ENCODE results near the gene C6orf52. TPM values are rescaled to one million over a fixed set of nuclear protein-coding genes. Genes with fewer than 3 reads are reported as not detected.

Gene C6orf52
- total and polyA plus RNA-seq, 9 of the 15 experiments (the other 6 are each of a cell fraction or from before 2014, with no cell fraction given), result 6.7 to 37.0 (median 11.1) TPM

GRCh38 chr6:10621847-10622246 lies 72.6 kb downstream of the C6orf52 start:
- H4K20me1 ChIP-seq (replicated peaks; ENCODE audit: control insufficient read depth, insufficient read depth, low read length), result no peaks in the 10 kb centered on the region
- no peak overlapping the region for H3K9ac ChIP-seq (ENCODE audit: insufficient read depth in 1 of 2, low read depth in 2 of 2, low read length in 2 of 2)
- H3K36me3 ChIP-seq (ENCODE audit: control insufficient read depth, insufficient read depth, low read length), result no peaks in the 10 kb centered on the region
- intact Hi-C loops (cut with micrococcal nuclease), result loop anchor here (5.0 kb wide), 1 partner anchor 180 kb away; no protein-coding TSS in a partner anchor
- WGBS (ENCODE audit: insufficient coverage, low coverage, missing lambda C conversion rate), result 23% methylated on average over 4 of the region's 4 CpGs
- no peaks in the 10 kb centered on the region for H3K4me1 ChIP-seq (replicated peaks in 1 of 2; ENCODE audit: control insufficient read depth in 2 of 2, insufficient read depth in 2 of 2, low read length in 2 of 2)
- FAIRE-seq, result no peak
- POLR2A ChIA-PET, result interaction anchor here (0.7 to 1.2 kb wide), 3 partner anchors 18 to 73 kb away, joined by 3 read pairs; partner anchors contain the start of genes C6orf52 and PAK1IP1
- DNase-seq (ENCODE audit: extremely low read depth in 1 of 4, low spot score in 3 of 4), result no peak
- H3K4me3 ChIP-seq, result no peak overlapping the region
- H3K27me3 ChIP-seq (ENCODE audit: control insufficient read depth in 2 of 2, insufficient read depth in 2 of 2, low read length in 2 of 2), result 0 out of 5 replicates have a peak, but pooled peaks cover 0 to 4% of the 10 kb centered on the region in 2 experiments
- CTCF ChIA-PET (ENCODE audit: low intra/inter-chr PET ratio), result no interaction called here
- no peaks in the 10 kb centered on the region for H3K9me1 ChIP-seq (ENCODE audit: control insufficient read depth, insufficient read depth, low read length)
- no peak overlapping the region for H2AFZ ChIP-seq (ENCODE audit: low read depth, low read length)
- H3K4me2 ChIP-seq (ENCODE audit: insufficient read depth, low read length), result no peak overlapping the region
- H3K9me3 ChIP-seq (replicated peaks; ENCODE audit: control insufficient read depth, insufficient read depth, low read depth, low read length), result no peaks in the 10 kb centered on the region
- no peak overlapping the region for H3K27ac ChIP-seq (ENCODE audit: extremely low read depth, low read depth, low read length)
- TF ChIP-seq MLX (CRISPR knock-in tag; conservative IDR thresholded peaks at IDR 0.05) (no peak), PCBP2 (IDR thresholded peaks at IDR 0.05; ENCODE audit: low read depth, low read length, poor library complexity, severe bottlenecking) (no peak), ZNF143 (CRISPR knock-in tag; IDR thresholded peaks at IDR 0.05) (no peak), CTCF (IDR thresholded peaks at IDR 0.05 in 2 of 3, conservative IDR thresholded peaks at IDR 0.05 in 1 of 3; ENCODE audit: insufficient read depth in 2 of 3, low read depth in 1 of 3, low read length in 3 of 3) (peak in 2 of 3 experiments; percentile 6 to 26; a peak in 1 of 6 replicates), KHSRP (IDR thresholded peaks at IDR 0.05) (no peak), TCF3 (CRISPR knock-in tag; IDR thresholded peaks at IDR 0.05) (no peak), PPARD (CRISPR knock-in tag; IDR thresholded peaks at IDR 0.05) (no peak), U2AF1 (optimal IDR thresholded peaks at IDR 0.05; ENCODE audit: low read depth, low read length) (no peak), POLR2B (IDR thresholded peaks at IDR 0.05; ENCODE audit: low read depth, partially characterized antibody) (no peak), MEIS2 (IDR thresholded peaks at IDR 0.05; ENCODE audit: partially characterized antibody) (peak; percentile 26), ZBTB17 (CRISPR knock-in tag; IDR thresholded peaks at IDR 0.05) (no peak), ZNF133 (CRISPR knock-in tag; IDR thresholded peaks at IDR 0.05) (no peak)
- H3K79me2 ChIP-seq (ENCODE audit: control insufficient read depth, insufficient read depth, low read length), result no peaks in the 10 kb centered on the region
- peak; percentile 54; the same call in 2 of the 3 replicates for ATAC-seq
- in situ Hi-C loops (cut with MboI), result no loop called here
- BruUV-seq (replicated peaks), result no TSS peak

Small RNAs within 50 kb of the gene (small RNA-seq; reads per million reads assigned to genes)
- not detected for gene RF00019

Other genes with a start within 250 kb of the C6orf52 start
- 1.0 and 1.3 TPM in 2 replicates for gene GCNT2, start 173.3 kb downstream of the C6orf52 start, total RNA-seq (2014; rRNA removed)
- gene GCNT2, start 173.3 kb downstream of the C6orf52 start, total RNA-seq (2014; rRNA removed; fragmentation: Illumina TruSeq; extraction: Trizol), result 2.0 and 2.2 TPM in 2 replicates
- gene GCNT2, start 173.3 kb downstream of the C6orf52 start, total RNA-seq (2015; rRNA removed; fragmentation: Illumina TruSeq; extraction: Trizol), result 1.7 and 2.6 TPM in 2 replicates
- 1.3 and 1.8 TPM in 2 replicates for gene GCNT2, start 173.3 kb downstream of the C6orf52 start, total RNA-seq (2021)
- 0.54 and 0.78 TPM in 2 replicates for gene GCNT2, start 173.3 kb downstream of the C6orf52 start, polyA plus RNA-seq (2011; rRNA removed)
- gene GCNT2, start 173.3 kb downstream of the C6orf52 start, polyA plus RNA-seq (2014; fragmentation: Illumina TruSeq; extraction: Trizol), result 1.4 and 1.6 TPM in 2 replicates
- 1 to 10 TPM; 1.1 to 1.4 TPM for gene GCNT2, start 173.3 kb downstream of the C6orf52 start, polyA plus RNA-seq (2014; fragmentation: Nextera tagmentation; extraction: Ambion mirVana)
- gene GCNT2, start 173.3 kb downstream of the C6orf52 start, polyA plus RNA-seq (2014; rRNA removed), result 1.4 and 1.9 TPM in 2 replicates
- 50.0 and 52.4 TPM in 2 replicates for gene PAK1IP1, start 356 bp upstream of the C6orf52 start, total RNA-seq (2014; rRNA removed)
- gene PAK1IP1, start 356 bp upstream of the C6orf52 start, total RNA-seq (2014; rRNA removed; fragmentation: Illumina TruSeq; extraction: Trizol), result 87.0 and 95.7 TPM in 2 replicates
- 87.3 and 90.9 TPM in 2 replicates for gene PAK1IP1, start 356 bp upstream of the C6orf52 start, total RNA-seq (2015; rRNA removed; fragmentation: Illumina TruSeq; extraction: Trizol)
- 52.4 and 56.5 TPM in 2 replicates for gene PAK1IP1, start 356 bp upstream of the C6orf52 start, total RNA-seq (2021)
- 49.0 and 69.7 TPM in 2 replicates for gene PAK1IP1, start 356 bp upstream of the C6orf52 start, polyA plus RNA-seq (2011; rRNA removed)
- 85.9 and 108 TPM in 2 replicates for gene PAK1IP1, start 356 bp upstream of the C6orf52 start, polyA plus RNA-seq (2014; fragmentation: Illumina TruSeq; extraction: Trizol)
- gene PAK1IP1, start 356 bp upstream of the C6orf52 start, polyA plus RNA-seq (2014; fragmentation: Nextera tagmentation; extraction: Ambion mirVana), result 100 to 1,000 TPM; 189 to 200 TPM
- 63.5 and 64.4 TPM in 2 replicates for gene PAK1IP1, start 356 bp upstream of the C6orf52 start, polyA plus RNA-seq (2014; rRNA removed)
- 151 TPM in 2 replicates for gene TMEM14C, start 28.5 kb upstream of the C6orf52 start, total RNA-seq (2014; rRNA removed)
- 213 and 225 TPM in 2 replicates for gene TMEM14C, start 28.5 kb upstream of the C6orf52 start, total RNA-seq (2014; rRNA removed; fragmentation: Illumina TruSeq; extraction: Trizol)
- 150 and 160 TPM in 2 replicates for gene TMEM14C, start 28.5 kb upstream of the C6orf52 start, total RNA-seq (2015; rRNA removed; fragmentation: Illumina TruSeq; extraction: Trizol)
- gene TMEM14C, start 28.5 kb upstream of the C6orf52 start, total RNA-seq (2021), result 183 and 204 TPM in 2 replicates
- 319 and 402 TPM in 2 replicates for gene TMEM14C, start 28.5 kb upstream of the C6orf52 start, polyA plus RNA-seq (2011; rRNA removed)
- gene TMEM14C, start 28.5 kb upstream of the C6orf52 start, polyA plus RNA-seq (2014; fragmentation: Illumina TruSeq; extraction: Trizol), result 209 and 263 TPM in 2 replicates
- gene TMEM14C, start 28.5 kb upstream of the C6orf52 start, polyA plus RNA-seq (2014; fragmentation: Nextera tagmentation; extraction: Ambion mirVana), result 100 to 1,000 TPM; 472 to 496 TPM
- 264 and 287 TPM in 2 replicates for gene TMEM14C, start 28.5 kb upstream of the C6orf52 start, polyA plus RNA-seq (2014; rRNA removed)
- 149 and 174 TPM in 2 replicates for gene TMEM14B, start 53.2 kb upstream of the C6orf52 start, total RNA-seq (2014; rRNA removed)
- 263 and 285 TPM in 2 replicates for gene TMEM14B, start 53.2 kb upstream of the C6orf52 start, total RNA-seq (2014; rRNA removed; fragmentation: Illumina TruSeq; extraction: Trizol)
- gene TMEM14B, start 53.2 kb upstream of the C6orf52 start, total RNA-seq (2015; rRNA removed; fragmentation: Illumina TruSeq; extraction: Trizol), result 181 and 217 TPM in 2 replicates
- gene TMEM14B, start 53.2 kb upstream of the C6orf52 start, total RNA-seq (2021), result 211 and 214 TPM in 2 replicates
- gene TMEM14B, start 53.2 kb upstream of the C6orf52 start, polyA plus RNA-seq (2011; rRNA removed), result 247 and 349 TPM in 2 replicates
- gene TMEM14B, start 53.2 kb upstream of the C6orf52 start, polyA plus RNA-seq (2014; fragmentation: Illumina TruSeq; extraction: Trizol), result 198 and 252 TPM in 2 replicates
- gene TMEM14B, start 53.2 kb upstream of the C6orf52 start, polyA plus RNA-seq (2014; fragmentation: Nextera tagmentation; extraction: Ambion mirVana), result 100 to 1,000 TPM; 777 to 862 TPM
- gene TMEM14B, start 53.2 kb upstream of the C6orf52 start, polyA plus RNA-seq (2014; rRNA removed), result 271 and 298 TPM in 2 replicates
- gene MAK, start 143.9 kb upstream of the C6orf52 start, total RNA-seq (2014; rRNA removed), result 0.41 TPM in 2 replicates
- 0.55 and 0.67 TPM in 2 replicates for gene MAK, start 143.9 kb upstream of the C6orf52 start, total RNA-seq (2014; rRNA removed; fragmentation: Illumina TruSeq; extraction: Trizol)
- gene MAK, start 143.9 kb upstream of the C6orf52 start, total RNA-seq (2015; rRNA removed; fragmentation: Illumina TruSeq; extraction: Trizol), result 0.41 and 0.51 TPM in 2 replicates
- gene MAK, start 143.9 kb upstream of the C6orf52 start, total RNA-seq (2021), result 0.54 and 0.64 TPM in 2 replicates
- 0.18 and 0.31 TPM in 2 replicates for gene MAK, start 143.9 kb upstream of the C6orf52 start, polyA plus RNA-seq (2011; rRNA removed)
- 0.55 and 0.58 TPM in 2 replicates for gene MAK, start 143.9 kb upstream of the C6orf52 start, polyA plus RNA-seq (2014; fragmentation: Illumina TruSeq; extraction: Trizol)
- gene MAK, start 143.9 kb upstream of the C6orf52 start, polyA plus RNA-seq (2014; fragmentation: Nextera tagmentation; extraction: Ambion mirVana), result 1 to 10 TPM in 1 of 2 experiments, under 1 TPM in 1; 0.53 to 1.1 TPM
- gene MAK, start 143.9 kb upstream of the C6orf52 start, polyA plus RNA-seq (2014; rRNA removed), result 0.25 and 0.43 TPM in 2 replicates
- gene GCM2, start 187.4 kb upstream of the C6orf52 start, total RNA-seq (2014; rRNA removed), result not detected in 2 replicates
- gene GCM2, start 187.4 kb upstream of the C6orf52 start, total RNA-seq (2014; rRNA removed; fragmentation: Illumina TruSeq; extraction: Trizol), result not detected in 2 replicates
- gene GCM2, start 187.4 kb upstream of the C6orf52 start, total RNA-seq (2015; rRNA removed; fragmentation: Illumina TruSeq; extraction: Trizol), result not detected in 2 replicates
- 0.11 TPM in 1 of 2 replicates, not detected in the other for gene GCM2, start 187.4 kb upstream of the C6orf52 start, total RNA-seq (2021)
- gene GCM2, start 187.4 kb upstream of the C6orf52 start, polyA plus RNA-seq (2011; rRNA removed), result 0.04 TPM in 1 of 2 replicates, not detected in the other
- 0.07 TPM in 1 of 2 replicates, not detected in the other for gene GCM2, start 187.4 kb upstream of the C6orf52 start, polyA plus RNA-seq (2014; fragmentation: Illumina TruSeq; extraction: Trizol)
- gene GCM2, start 187.4 kb upstream of the C6orf52 start, polyA plus RNA-seq (2014; fragmentation: Nextera tagmentation; extraction: Ambion mirVana), result under 1 TPM; 0.01 TPM
- not detected in 2 replicates for gene GCM2, start 187.4 kb upstream of the C6orf52 start, polyA plus RNA-seq (2014; rRNA removed)
- 11.2 and 18.8 TPM in 2 replicates for gene SYCP2L, start 192.4 kb upstream of the C6orf52 start, total RNA-seq (2014; rRNA removed)
- 29.7 and 29.8 TPM in 2 replicates for gene SYCP2L, start 192.4 kb upstream of the C6orf52 start, total RNA-seq (2014; rRNA removed; fragmentation: Illumina TruSeq; extraction: Trizol)
- 22.0 and 27.1 TPM in 2 replicates for gene SYCP2L, start 192.4 kb upstream of the C6orf52 start, total RNA-seq (2015; rRNA removed; fragmentation: Illumina TruSeq; extraction: Trizol)
- 18.1 and 21.5 TPM in 2 replicates for gene SYCP2L, start 192.4 kb upstream of the C6orf52 start, total RNA-seq (2021)
- 46.9 and 64.9 TPM in 2 replicates for gene SYCP2L, start 192.4 kb upstream of the C6orf52 start, polyA plus RNA-seq (2011; rRNA removed)
- 20.6 and 31.5 TPM in 2 replicates for gene SYCP2L, start 192.4 kb upstream of the C6orf52 start, polyA plus RNA-seq (2014; fragmentation: Illumina TruSeq; extraction: Trizol)
- gene SYCP2L, start 192.4 kb upstream of the C6orf52 start, polyA plus RNA-seq (2014; fragmentation: Nextera tagmentation; extraction: Ambion mirVana), result 10 to 100 TPM; 12.4 to 16.2 TPM
- gene SYCP2L, start 192.4 kb upstream of the C6orf52 start, polyA plus RNA-seq (2014; rRNA removed), result 25.0 and 29.9 TPM in 2 replicates